GM12878 (cell line): Measurements from ENCODE around the gene STRA6. TPM values are rescaled to one million over a fixed set of nuclear protein-coding genes. Genes with fewer than 3 reads are reported as not detected.

Experiments used
- ATAC-seq: fragments of 200-7000 bp; cut with Tn5 transposase; 3 replicates; pipeline ENCODE4 v1.9.1; 2020; ENCODE audit warnings: mild to moderate bottlenecking, moderate library complexity
- BruUV-seq: library from RNA; stranded (reverse); fragments of 400-500 nt; replicated peaks from 2 replicates; lab custom pipeline; 2021; lab: Mats Ljungman, UMichigan
- CTCF ChIA-PET: fragments of 300-600 bp; sonication (Branson Sonifier 250); formaldehyde crosslinking; extraction: SDS; loops from one replicate; lab custom pipeline; 2021; ENCODE audit warnings: inconsistent platforms; lab: Yijun Ruan, JAX
- POLR2A ChIA-PET: fragments of 350-600 bp; formaldehyde crosslinking; extraction: SDS; loops from one replicate; lab custom pipeline; 2021; ENCODE audit warnings: inconsistent platforms; lab: Charles Lee
- RAD21 ChIA-PET: fragments of 300-600 bp; sonication (Branson Sonifier 250); formaldehyde crosslinking; loops from one replicate; lab custom pipeline; 2023; ENCODE audit warnings: antibody characterized with exemption; ENCODE audit not compliant: unreplicated experiment; lab: Charles Lee
- SMC1A ChIA-PET: fragments of 300-600 bp; sonication (Branson Sonifier 250); formaldehyde crosslinking; loops from one replicate; lab custom pipeline; 2023; ENCODE audit not compliant: unreplicated experiment, uncharacterized antibody; lab: Charles Lee
- DNase-seq: peaks from one replicate; pipeline ENCODE4 v3.0.0-alpha.2; 2011; ENCODE audit warnings: low read depth, low spot score
- FAIRE-seq: peaks from 3 replicates; lab custom pipeline; 2011; peaks lifted over from hg19 to GRCh38; lab: Jason Lieb, UNC
- H2AFZ ChIP-seq: 2 replicates; pipeline ENCODE4 v1.6.0; 2011; ENCODE audit warnings: low read depth, low read length, control low read depth; ENCODE audit not compliant: control insufficient read depth
- H3K27ac ChIP-seq: 2 replicates; pipeline ENCODE4 v1.5.1; 2011; ENCODE audit warnings: control low read depth; ENCODE audit not compliant: control insufficient read depth, insufficient read depth
- H3K27me3 ChIP-seq, 2 experiments: replicated peaks in 1 of 2; 2 replicates each; pipeline versions ENCODE4 v1.6.0 to v1.6.1; 2011; ENCODE audit warnings: low read length in 1 of 2; ENCODE audit not compliant: control insufficient read depth in 2 of 2, insufficient read depth in 2 of 2
- H3K36me3 ChIP-seq, 2 experiments: 2 replicates each; pipeline ENCODE4 v1.5.1; 2011; ENCODE audit warnings: low read length in 1 of 2; ENCODE audit not compliant: control insufficient read depth in 2 of 2, insufficient read depth in 2 of 2
- H3K4me1 ChIP-seq: 2 replicates; pipeline ENCODE4 v1.6.1; 2011; ENCODE audit warnings: mild to moderate bottlenecking, low read length, moderate library complexity, mixed read lengths; ENCODE audit not compliant: control insufficient read depth, insufficient read depth
- H3K4me2 ChIP-seq: 2 replicates; pipeline ENCODE4 v1.6.0; 2011; ENCODE audit warnings: control low read depth; ENCODE audit not compliant: control insufficient read depth, insufficient read depth
- H3K4me3 ChIP-seq: fragments of 200-600 bp; sonication (generic); 2 replicates; pipeline ENCODE4 v1.5.1; 2016
- H3K79me2 ChIP-seq: 2 replicates; pipeline ENCODE4 v1.6.0; 2011; ENCODE audit warnings: low read length; ENCODE audit not compliant: control insufficient read depth, insufficient read depth
- H3K9ac ChIP-seq: 2 replicates; pipeline ENCODE4 v1.8.0; 2011; ENCODE audit warnings: low read length, control low read depth, mixed read lengths; ENCODE audit not compliant: control insufficient read depth, insufficient read depth
- H3K9me3 ChIP-seq: replicated peaks from 3 replicates; pipeline ENCODE4 v1.5.1; 2011; ENCODE audit warnings: mild to moderate bottlenecking, low read length; ENCODE audit not compliant: control insufficient read depth, insufficient read depth
- H4K20me1 ChIP-seq: 2 replicates; pipeline ENCODE4 v1.6.0; 2011; ENCODE audit not compliant: control insufficient read depth, insufficient read depth
- NFYB ChIP-seq: IDR thresholded peaks from 2 replicates; pipeline ENCODE4 v1.6.1; 2011; ENCODE audit warnings: low read depth, mild to moderate bottlenecking, low read length, improper control_type of control experiment, moderate library complexity; ENCODE audit not compliant: insufficient read depth
- SRF ChIP-seq, 2 experiments: IDR thresholded peaks; 2 replicates each; pipeline ENCODE4 v1.6.1; 2011; ENCODE audit warnings: low read depth in 2 of 2, low read length in 2 of 2, mild to moderate bottlenecking in 1 of 2, moderate library complexity in 1 of 2
- WGBS: methylation state at CpG from one replicate; pipeline ENCODE4 v1.1.6; 2016; ENCODE audit warnings: low lambda C conversion rate; ENCODE audit not compliant: insufficient replicate concordance, insufficient coverage; ENCODE audit errors: missing lambda C conversion rate; 5-methylcytosine and 5-hydroxymethylcytosine counted together
- in situ Hi-C: fragments of 300-500 bp; cut with MboI; formaldehyde crosslinking; loops from 9 replicates; pipeline ENCODE4 v1.14.3; 2018; ENCODE audit warnings: mixed read lengths
- intact Hi-C: fragments of 100-400 bp; cut with micrococcal nuclease; formaldehyde crosslinking; loops from one replicate; pipeline ENCODE4 v1.14.2; 2022; ENCODE audit not compliant: unreplicated experiment
- polyA plus RNA-seq, 11 experiments: library from polyadenylated mRNA; depleted of rRNA in 4 of 11; unstranded in 6 of 11; stranded (reverse) in 5 of 11; fragments of >200 nt; fragmentation: Nextera tagmentation in 4 of 11; fragmentation: Illumina TruSeq in 1 of 11; extraction: Ambion mirVana in 4 of 11; extraction: Trizol in 1 of 11; gene quantifications; 1 replicate in 1 of 11; 2 replicates in 10 of 11; pipeline versions ENCODE4 v1.2.1 to v1.2.3, GENCODE V29; 2011 to 2016; ENCODE audit warnings: inconsistent platforms in 2 of 11, missing spikeins in 2 of 11, low read depth in 1 of 11
- total RNA-seq, 4 experiments: library from RNA; depleted of rRNA in 3 of 4; stranded (reverse); fragments of >200 nt in 3 of 4; fragmentation: Illumina TruSeq in 1 of 4; extraction: Trizol in 1 of 4; gene quantifications; 2 replicates each; pipeline versions ENCODE4 v1.2.1 to v1.2.3, GENCODE V29; 2013 to 2021
- TF ChIP-seq, protein P1 (sequence below): IDR thresholded peaks from 2 replicates; pipeline ENCODE4 v1.6.1; 2011; ENCODE audit warnings: low read depth, low read length, improper control_type of control experiment, borderline replicate concordance
- TF ChIP-seq, protein P2 (sequence below): fragments of 150-350 bp; IDR thresholded peaks from 2 replicates; pipeline ENCODE4 v1.6.1; 2016; ENCODE audit warnings: low read depth, low read length

STRA6 gene
- total and polyA plus RNA-seq, 10 of the 15 experiments (the other 5 are each of a cell fraction or from before 2014, with no cell fraction given) = 0.31 to 10.8 (median 5.8) TPM

DNA sequence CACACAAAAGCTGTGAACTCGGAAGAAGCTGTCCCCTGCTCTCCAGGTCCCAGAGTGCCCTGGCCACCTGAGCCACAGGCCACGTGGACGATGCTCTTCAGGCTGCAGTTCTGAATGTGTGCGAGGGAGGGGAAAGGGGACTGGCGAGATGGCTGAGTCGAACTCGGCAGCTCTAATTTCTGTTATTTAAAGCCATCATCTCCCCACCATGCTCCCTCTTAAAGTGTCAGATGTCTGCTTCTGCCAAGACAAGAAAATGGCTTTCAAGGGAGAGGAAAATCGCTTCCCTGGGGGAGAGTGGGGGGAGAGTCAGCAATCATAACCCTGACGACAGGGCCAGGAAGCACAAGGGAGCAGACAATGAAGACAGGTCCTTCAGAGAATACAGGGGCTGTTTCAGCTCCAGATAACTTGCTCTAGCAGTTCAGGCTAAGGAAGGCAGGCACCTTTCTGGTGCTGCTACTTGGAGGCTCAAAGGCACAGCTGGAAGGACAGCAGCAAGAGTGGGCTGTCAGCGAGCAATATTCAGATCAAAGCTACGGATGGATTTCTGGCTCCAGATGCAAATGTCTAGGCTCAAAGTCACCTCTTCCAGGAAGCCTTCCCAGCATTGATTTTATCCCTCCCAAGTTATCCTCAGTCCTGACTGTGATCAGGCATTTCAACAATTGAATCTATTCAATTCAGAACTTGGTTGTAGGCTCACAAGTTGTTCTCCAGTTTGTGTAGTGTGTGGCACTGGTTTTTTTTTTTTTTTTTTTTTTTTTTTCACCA lies 18.1 kb upstream of the STRA6 start:
- CTCF ChIA-PET = interaction anchor here (0.5 kb wide), 1 partner anchor 171 kb away, joined by 3 read pairs; no protein-coding TSS in a partner anchor
- in situ Hi-C loops = no loop called here
- H3K27ac ChIP-seq = no peak overlapping the region
- no peaks in the 10 kb centered on the region for H3K9me3 ChIP-seq
- no peak for ATAC-seq
- intact Hi-C loops = no loop called here
- SMC1A ChIA-PET = no interaction called here
- no peak for FAIRE-seq
- H3K36me3 ChIP-seq = no peaks in the 10 kb centered on the region
- no peak overlapping the region for H3K4me3 ChIP-seq
- no TSS peak for BruUV-seq
- no peaks in the 10 kb centered on the region for H3K4me1 ChIP-seq
- H4K20me1 ChIP-seq = no peaks in the 10 kb centered on the region
- no peak for TF ChIP-seq SRF (IDR thresholded peaks at IDR 0.05; ENCODE audit: low read depth in 2 of 2, low read length in 2 of 2)
- TF ChIP-seq, protein P1, sequence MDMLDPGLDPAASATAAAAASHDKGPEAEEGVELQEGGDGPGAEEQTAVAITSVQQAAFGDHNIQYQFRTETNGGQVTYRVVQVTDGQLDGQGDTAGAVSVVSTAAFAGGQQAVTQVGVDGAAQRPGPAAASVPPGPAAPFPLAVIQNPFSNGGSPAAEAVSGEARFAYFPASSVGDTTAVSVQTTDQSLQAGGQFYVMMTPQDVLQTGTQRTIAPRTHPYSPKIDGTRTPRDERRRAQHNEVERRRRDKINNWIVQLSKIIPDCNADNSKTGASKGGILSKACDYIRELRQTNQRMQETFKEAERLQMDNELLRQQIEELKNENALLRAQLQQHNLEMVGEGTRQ = no peak
- no peak for TF ChIP-seq NFYB
- TF ChIP-seq, protein P2, sequence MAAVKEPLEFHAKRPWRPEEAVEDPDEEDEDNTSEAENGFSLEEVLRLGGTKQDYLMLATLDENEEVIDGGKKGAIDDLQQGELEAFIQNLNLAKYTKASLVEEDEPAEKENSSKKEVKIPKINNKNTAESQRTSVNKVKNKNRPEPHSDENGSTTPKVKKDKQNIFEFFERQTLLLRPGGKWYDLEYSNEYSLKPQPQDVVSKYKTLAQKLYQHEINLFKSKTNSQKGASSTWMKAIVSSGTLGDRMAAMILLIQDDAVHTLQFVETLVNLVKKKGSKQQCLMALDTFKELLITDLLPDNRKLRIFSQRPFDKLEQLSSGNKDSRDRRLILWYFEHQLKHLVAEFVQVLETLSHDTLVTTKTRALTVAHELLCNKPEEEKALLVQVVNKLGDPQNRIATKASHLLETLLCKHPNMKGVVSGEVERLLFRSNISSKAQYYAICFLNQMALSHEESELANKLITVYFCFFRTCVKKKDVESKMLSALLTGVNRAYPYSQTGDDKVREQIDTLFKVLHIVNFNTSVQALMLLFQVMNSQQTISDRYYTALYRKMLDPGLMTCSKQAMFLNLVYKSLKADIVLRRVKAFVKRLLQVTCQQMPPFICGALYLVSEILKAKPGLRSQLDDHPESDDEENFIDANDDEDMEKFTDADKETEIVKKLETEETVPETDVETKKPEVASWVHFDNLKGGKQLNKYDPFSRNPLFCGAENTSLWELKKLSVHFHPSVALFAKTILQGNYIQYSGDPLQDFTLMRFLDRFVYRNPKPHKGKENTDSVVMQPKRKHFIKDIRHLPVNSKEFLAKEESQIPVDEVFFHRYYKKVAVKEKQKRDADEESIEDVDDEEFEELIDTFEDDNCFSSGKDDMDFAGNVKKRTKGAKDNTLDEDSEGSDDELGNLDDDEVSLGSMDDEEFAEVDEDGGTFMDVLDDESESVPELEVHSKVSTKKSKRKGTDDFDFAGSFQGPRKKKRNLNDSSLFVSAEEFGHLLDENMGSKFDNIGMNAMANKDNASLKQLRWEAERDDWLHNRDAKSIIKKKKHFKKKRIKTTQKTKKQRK = no peak
- POLR2A ChIA-PET = no interaction called here
- H3K4me2 ChIP-seq = no peak overlapping the region
- RAD21 ChIA-PET = interaction anchor here (0.6 kb wide), 1 partner anchor 75 kb away, joined by 3 read pairs; no protein-coding TSS in a partner anchor
- H3K79me2 ChIP-seq = no peaks in the 10 kb centered on the region
- no peak overlapping the region for H3K9ac ChIP-seq
- no peak overlapping the region for H2AFZ ChIP-seq
- no peak for DNase-seq
- H3K27me3 ChIP-seq = peaks cover 0 to 11% of the 10 kb centered on the region in 2 experiments; a peak in 2 of 4 replicates
- WGBS = 25% methylated on average over 11 of the region's 11 CpGs
